Stimulated activated CD8-positive, alpha-beta memory T cell treated with anti-CD3 and anti-CD28 coated beads, Interleukin-4, amount 100 ng/mL, for 4 hours (primary cell): Measurements from ENCODE around the gene NOP9.

Source experiments
- DNase-seq, 2 donors: peaks; one replicate each; pipeline ENCODE4 v3.0.0-alpha.2; 2020; ENCODE audit warnings: low read depth in 2 of 2, low spot score in 1 of 2

Gene NOP9

GRCh38 chr14:24309538-24310264 lies 10.1 kb downstream of the NOP9 start, which contains the start of gene LTB4R2:
TSS of gene LTB4R2 (plus strand) at chr14:24310140. CDS start at chr14:24310665, 525 bp downstream.
- DNase-seq, result no peak

- no peak for DNase-seq
These were observed 10.6 kb downstream of the NOP9 start for GRCh38 chr14:24310265-24310645.

- no peak for DNase-seq
These were observed 11.3 kb downstream of the NOP9 start, which contains the start of gene LTB4R for GRCh38 chr14:24310646-24311604. TSS of gene LTB4R (plus strand) at chr14:24311502. CDS start at chr14:24315652, 4,150 bp downstream.

GRCh38 chr14:24311837-24312615 lies 12.4 kb downstream of the NOP9 start:
- no peak for DNase-seq

GRCh38 chr14:24312736-24313507 lies 13.3 kb downstream of the NOP9 start:
- no peak for DNase-seq

GRCh38 chr14:24313913-24314312 lies 14.3 kb downstream of the NOP9 start:
- DNase-seq, result no peak

GRCh38 chr14:24314377-24315193 lies 14.9 kb downstream of the NOP9 start:
- no peak for DNase-seq

GRCh38 chr14:24315243-24315806 lies 15.7 kb downstream of the NOP9 start:
- no peak for DNase-seq

- no peak for DNase-seq
These were observed 16.4 kb downstream of the NOP9 start for GRCh38 chr14:24315807-24316596.

GRCh38 chr14:24316597-24316950 lies 16.9 kb downstream of the NOP9 start:
- DNase-seq, result no peak

- no peak for DNase-seq
These were observed 17.7 kb downstream of the NOP9 start for GRCh38 chr14:24317141-24317928.

GRCh38 chr14:24321212-24321975 lies 21.7 kb downstream of the NOP9 start:
- no peak for DNase-seq

- no peak for DNase-seq
These were observed 23.0 kb downstream of the NOP9 start for GRCh38 chr14:24322672-24323071.

- no peak for DNase-seq
These were observed 23.7 kb downstream of the NOP9 start for GRCh38 chr14:24323341-24323740.

GRCh38 chr14:24324024-24324423 lies 24.4 kb downstream of the NOP9 start:
- no peak for DNase-seq

GRCh38 chr14:24325041-24325530 lies 25.4 kb downstream of the NOP9 start:
- DNase-seq, result no peak

GRCh38 chr14:24325963-24326362 lies 26.3 kb downstream of the NOP9 start:
- no peak for DNase-seq
